HPDE6-E6E7 (cell line): ENCODE results near the gene VTI1A.
"Not testable (repeated sequence)": the region's sequence is repeated elsewhere in the genome, so short reads cannot be mapped to it uniquely, and the experiment has no call there.

Source experiments
- DNase-seq: peaks from one replicate; pipeline ENCODE4 v3.0.0; 2011; ENCODE audit warnings: missing footprints; ENCODE audit errors: extremely low spot score

The VTI1A gene

GRCh38 chr10:112722758-112723157, 275.7 kb downstream of the VTI1A start:
- DNase-seq = no peak

- no peak for DNase-seq
These were observed 276.9 kb downstream of the VTI1A start for GRCh38 chr10:112723876-112724275.

DNA sequence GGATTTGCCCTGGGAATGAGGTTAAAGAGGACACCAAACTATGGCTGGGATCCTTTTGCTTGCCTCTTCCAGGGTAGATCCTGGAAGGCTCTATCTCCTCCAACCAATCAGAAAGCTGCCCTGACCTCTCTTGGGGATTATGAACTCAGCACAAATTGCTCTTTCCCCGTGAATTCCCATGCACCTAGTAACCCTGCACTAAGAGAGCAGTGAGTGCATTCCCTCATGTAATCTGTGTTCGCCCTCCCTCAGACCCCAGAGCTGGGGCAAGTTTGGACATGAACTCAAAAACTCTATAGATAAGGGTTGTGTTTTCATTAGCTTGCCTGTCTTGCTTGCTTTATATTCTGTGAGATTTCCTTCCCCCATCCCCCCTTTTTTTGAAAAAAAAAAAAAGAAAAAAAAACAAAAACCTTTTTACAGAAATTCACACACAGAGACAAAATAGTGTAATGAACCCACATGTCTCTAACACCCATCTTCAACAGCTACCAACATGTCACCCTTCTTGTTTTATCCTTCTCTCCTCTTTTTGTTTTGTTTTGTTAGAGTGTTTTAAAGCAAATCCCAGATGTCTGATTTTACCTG, 277.5 kb downstream of the VTI1A start:
- no peak for DNase-seq

- DNase-seq = no peak
These were observed 281.3 kb downstream of the VTI1A start for GRCh38 chr10:112728118-112728883.

GRCh38 chr10:112728997-112729396, 282.0 kb downstream of the VTI1A start:
- DNase-seq = no peak

GRCh38 chr10:112731450-112731849, 284.4 kb downstream of the VTI1A start:
- not testable (repeated sequence) for DNase-seq

DNA sequence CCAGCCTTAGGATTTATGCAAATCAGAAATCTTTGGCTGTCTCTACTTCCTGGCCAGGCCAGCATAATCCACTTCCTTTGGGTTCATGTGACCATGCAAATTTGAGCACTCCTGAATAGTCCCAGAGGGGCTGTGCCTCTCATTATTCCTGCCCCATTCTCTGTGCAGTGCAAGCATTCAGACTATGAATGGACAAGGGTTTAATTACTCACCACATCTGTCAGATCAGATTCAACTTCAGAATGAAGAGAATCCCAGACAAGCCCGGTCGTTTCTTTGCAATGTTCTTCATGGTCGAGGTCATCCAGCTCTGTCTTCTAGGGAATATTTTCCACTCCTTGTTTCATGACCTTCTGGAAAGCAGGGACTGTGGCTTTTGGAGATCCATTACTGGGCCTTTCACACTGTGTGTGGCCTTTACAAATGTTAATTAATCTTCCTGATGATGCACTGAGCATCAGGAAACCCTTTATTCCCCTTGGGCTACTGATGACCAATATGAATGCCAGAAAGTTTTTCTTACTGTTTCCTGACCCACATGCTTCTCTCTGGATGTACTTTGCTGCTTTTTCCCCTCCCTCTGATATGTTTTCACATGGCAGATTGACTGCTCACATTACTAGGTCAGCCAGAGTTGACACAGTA, 285.4 kb downstream of the VTI1A start:
- DNase-seq = no peak

- DNase-seq = no peak
These were observed 288.2 kb downstream of the VTI1A start for GRCh38 chr10:112735041-112735695.

GRCh38 chr10:112738606-112739591, 291.9 kb downstream of the VTI1A start:
- no peak for DNase-seq

GRCh38 chr10:112739592-112740353, 292.8 kb downstream of the VTI1A start:
- DNase-seq = no peak

- DNase-seq = peak; percentile 47
These were observed 294.9 kb downstream of the VTI1A start for GRCh38 chr10:112741830-112742402.

DNA sequence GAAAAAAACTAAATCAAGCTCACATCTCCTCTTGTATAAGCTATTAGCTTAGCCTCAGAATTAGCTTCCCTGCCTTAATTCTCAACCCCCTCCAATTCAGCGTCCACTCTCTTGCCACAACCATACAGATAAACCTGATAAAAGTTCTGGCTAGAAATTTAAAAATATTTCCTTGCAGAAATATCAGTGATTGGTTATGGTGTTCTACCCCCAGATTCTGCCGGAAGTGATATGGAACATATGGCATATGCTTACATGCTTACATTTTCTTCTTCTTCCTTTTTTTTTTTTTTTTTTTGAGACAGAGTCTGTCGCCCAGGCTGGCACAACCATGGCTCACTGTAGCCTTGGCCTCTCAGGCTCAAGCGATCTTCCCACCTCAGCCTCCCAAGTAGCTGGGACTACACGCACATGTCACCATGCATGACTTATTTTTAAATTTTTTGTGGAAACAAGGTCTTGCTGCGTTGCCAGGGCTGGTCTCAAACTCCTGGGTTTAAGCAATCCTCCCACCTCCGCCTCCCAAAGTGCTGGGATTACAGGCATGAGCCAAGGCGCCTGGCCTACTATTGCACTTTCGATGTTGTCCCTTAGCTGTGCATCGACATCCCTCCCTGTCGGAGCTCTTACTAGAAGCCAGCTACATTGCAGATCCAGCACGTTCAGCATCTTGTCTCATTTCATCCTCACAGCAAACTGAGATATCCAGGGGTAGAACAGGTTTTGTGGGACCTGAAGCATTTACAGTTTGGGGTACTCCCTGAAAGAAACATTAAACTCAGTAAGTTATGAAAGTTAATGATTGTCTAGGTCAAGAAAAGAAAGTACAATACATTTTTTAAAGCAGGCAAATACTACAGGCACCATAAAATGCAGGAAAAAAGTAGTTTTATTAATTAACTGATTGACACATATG, 297.4 kb downstream of the VTI1A start:
- no peak for DNase-seq

DNA sequence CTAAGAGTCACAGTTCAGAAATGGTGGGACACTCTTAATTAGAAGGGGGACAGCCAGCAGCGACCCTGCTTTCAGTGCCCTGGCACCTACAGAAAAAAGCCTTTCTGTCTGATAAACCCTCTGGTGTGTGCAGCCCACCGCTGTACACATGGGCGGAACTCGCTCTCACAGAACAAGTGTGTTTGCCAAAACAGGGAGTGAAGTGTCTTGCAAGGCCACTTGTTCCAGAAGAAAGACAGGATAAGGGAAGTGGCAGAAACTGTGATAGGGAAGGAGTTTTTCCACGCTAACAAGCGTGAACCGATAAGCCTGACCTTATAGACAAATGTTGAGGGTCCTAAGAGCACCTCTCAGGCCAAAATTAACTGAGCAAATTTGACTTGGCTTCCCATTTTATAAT, 299.3 kb downstream of the VTI1A start:
- DNase-seq = no peak

- DNase-seq = no peak
These were observed 303.6 kb downstream of the VTI1A start for GRCh38 chr10:112750427-112751167.

DNA sequence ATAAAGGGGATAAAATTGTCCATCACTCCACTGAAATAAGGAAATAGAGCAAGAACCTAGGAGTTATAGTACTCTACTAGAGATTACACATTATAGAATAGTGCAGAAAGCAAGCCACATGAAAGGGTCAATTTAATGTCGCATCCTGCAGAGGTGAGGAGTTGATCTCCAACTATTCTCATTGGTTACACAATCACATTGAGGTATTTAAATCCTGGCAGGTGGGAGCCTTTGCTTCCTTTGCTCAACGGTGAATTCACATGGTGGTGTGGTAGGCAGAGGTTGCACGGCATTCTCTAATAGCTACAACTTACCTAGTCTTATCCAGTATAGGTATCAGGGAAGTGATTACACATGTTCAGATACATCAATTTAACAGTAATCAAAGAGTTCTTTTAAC, 304.6 kb downstream of the VTI1A start:
- DNase-seq = no peak

- no peak for DNase-seq
These were observed 305.3 kb downstream of the VTI1A start for GRCh38 chr10:112752288-112752687.

DNA sequence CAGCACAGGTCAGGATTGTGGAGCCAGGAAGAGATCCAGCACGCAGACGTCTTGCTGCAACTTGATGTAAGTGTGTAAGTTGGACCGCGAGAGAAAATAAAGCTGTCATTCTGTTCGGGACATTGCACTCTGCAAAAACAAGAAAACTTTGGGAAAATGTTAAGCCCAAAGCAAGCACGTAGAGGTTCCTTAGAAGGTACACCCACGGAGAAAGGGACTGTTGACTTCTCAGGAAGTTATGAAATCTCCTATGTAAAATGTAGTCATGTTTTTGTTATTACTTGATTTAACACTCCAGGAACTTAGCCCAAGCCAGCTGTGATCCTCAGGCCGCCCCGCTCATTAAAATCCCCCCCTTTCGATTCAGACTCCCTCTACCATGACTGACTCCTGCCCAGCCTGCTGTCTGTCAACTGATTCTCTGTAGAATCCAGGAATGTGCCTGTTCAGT, 307.0 kb downstream of the VTI1A start:
- DNase-seq = no peak
